GM21390 (cell line): ENCODE data around the gene HSPD1.

Experiments
- ATAC-seq: cut with Tn5 transposase; IDR thresholded peaks from one replicate; pipeline ENCODE4 v1.9.1; 2021; ENCODE audit not compliant: unreplicated experiment

HSPD1 gene

GRCh38 chr2:197499594-197500502 is at the start of gene HSPD1, which contains the start of gene HSPE1:
Gene HSPD1 (minus strand): TSS chr2:197499840. CDS start chr2:197498848, 992 bp downstream.
Gene HSPE1 (plus strand): TSS chr2:197500379. CDS start chr2:197500437, 58 bp downstream.
- ATAC-seq = peak; percentile 79

GRCh38 chr2:197548582-197548981 is 48.9 kb upstream of the HSPD1 start:
- no peak for ATAC-seq

GRCh38 chr2:197547163-197547900 is 47.7 kb upstream of the HSPD1 start:
- ATAC-seq = no peak

- ATAC-seq = no peak
Measured at GRCh38 chr2:197543206-197543605, 43.6 kb upstream of the HSPD1 start.

GRCh38 chr2:197539734-197540133 is 40.1 kb upstream of the HSPD1 start:
- ATAC-seq = no peak

- no peak for ATAC-seq
Measured at GRCh38 chr2:197538412-197538811, 38.8 kb upstream of the HSPD1 start.

GRCh38 chr2:197517150-197517549 is 17.5 kb upstream of the HSPD1 start:
- ATAC-seq = no peak

GRCh38 chr2:197516393-197516761 is 16.7 kb upstream of the HSPD1 start:
- peak; percentile 11 for ATAC-seq

- ATAC-seq = peak; percentile 92
Measured at GRCh38 chr2:197515739-197516392, 16.2 kb upstream of the HSPD1 start, which contains the start of gene MOB4. Gene MOB4 (plus strand): TSS chr2:197516066. CDS start chr2:197516087, 21 bp downstream.

GRCh38 chr2:197515315-197515738 is 15.7 kb upstream of the HSPD1 start:
- ATAC-seq = peak; percentile 7

- ATAC-seq = no peak
Measured at GRCh38 chr2:197514754-197515153, 15.1 kb upstream of the HSPD1 start.

- ATAC-seq = no peak
Measured at GRCh38 chr2:197513915-197514314, 14.3 kb upstream of the HSPD1 start.

GRCh38 chr2:197506658-197507057 is 7.0 kb upstream of the HSPD1 start:
- no peak for ATAC-seq

- ATAC-seq = no peak
Measured at GRCh38 chr2:197504512-197504911, 4.9 kb upstream of the HSPD1 start.

GRCh38 chr2:197504000-197504399 is 4.4 kb upstream of the HSPD1 start:
- ATAC-seq = no peak

GRCh38 chr2:197502685-197503084 is 3.0 kb upstream of the HSPD1 start:
- no peak for ATAC-seq

- no peak for ATAC-seq
Measured at GRCh38 chr2:197502201-197502600, 2.6 kb upstream of the HSPD1 start.

GRCh38 chr2:197500503-197501131 is 977 bp upstream of the HSPD1 start:
- peak; percentile 6 for ATAC-seq

- ATAC-seq = peak; percentile 22
Measured at GRCh38 chr2:197498937-197499593, 575 bp downstream of the HSPD1 start.

- ATAC-seq = no peak
Measured at GRCh38 chr2:197498235-197498936, 1.3 kb downstream of the HSPD1 start.
